Neural cell (in vitro differentiated cells): ENCODE measurements around the gene LTN1. TPM values are rescaled to one million over a fixed set of nuclear protein-coding genes. Genes with fewer than 3 reads are reported as not detected.

ENCODE experiments used
- H2AFZ ChIP-seq: fragments of 200-600, 300-800 bp; sonication (generic), shearing (Covaris generic); 2 replicates; pipeline ENCODE4 v1.6.0; 2014; ENCODE audit warnings: low read depth, mild to moderate bottlenecking, antibody characterized with exemption, low read length, moderate library complexity
- H3F3A ChIP-seq: fragments of 200-600 bp; shearing (Covaris generic); 2 replicates; pipeline ENCODE4 v1.6.1; 2016; ENCODE audit warnings: mild to moderate bottlenecking, moderate library complexity, mixed read lengths, antibody characterized with exemption, low read length; ENCODE audit not compliant: insufficient read depth, poor library complexity, severe bottlenecking
- H3K27ac ChIP-seq: fragments of 200-600, 300-800 bp; sonication (generic), shearing (Covaris generic); 2 replicates; pipeline ENCODE4 v1.5.1; 2014; ENCODE audit warnings: mild to moderate bottlenecking, low read length, moderate library complexity
- H3K27me3 ChIP-seq: fragments of 300-800, 200-600 bp; sonication (generic), shearing (Covaris generic); 2 replicates; pipeline ENCODE4 v1.6.0; 2014; ENCODE audit warnings: mild to moderate bottlenecking, low read depth, low read length, moderate library complexity; ENCODE audit not compliant: insufficient read depth
- H3K36me3 ChIP-seq: fragments of 300-800, 200-600 bp; sonication (generic), shearing (Covaris generic); 2 replicates; pipeline ENCODE4 v1.5.1; 2014; ENCODE audit warnings: mild to moderate bottlenecking, antibody characterized with exemption, low read length, moderate library complexity; ENCODE audit not compliant: insufficient read depth
- H3K4me2 ChIP-seq: fragments of 300-800, 200-600 bp; sonication (generic), shearing (Covaris generic); 2 replicates; pipeline ENCODE4 v1.6.0; 2014; ENCODE audit warnings: mild to moderate bottlenecking, low read length
- H3K4me3 ChIP-seq: fragments of 300-800, 200-600 bp; sonication (generic), shearing (Covaris generic); 2 replicates; pipeline ENCODE4 v1.5.1; 2014; ENCODE audit warnings: mild to moderate bottlenecking, low read length, moderate library complexity
- H3K79me2 ChIP-seq: fragments of 200-600 bp; shearing (Covaris generic); replicated peaks from 2 replicates; pipeline ENCODE4 v1.6.0; 2014; ENCODE audit warnings: mild to moderate bottlenecking, low read length, moderate library complexity; ENCODE audit not compliant: insufficient read depth
- H3K9ac ChIP-seq: fragments of 300-800, 200-600 bp; sonication (generic), shearing (Covaris generic); 2 replicates; pipeline ENCODE4 v1.6.1; 2016; ENCODE audit warnings: mild to moderate bottlenecking, low read length, mixed read lengths
- H3K9me2 ChIP-seq: fragments of 200-600 bp; shearing (Covaris generic); 2 replicates; pipeline ENCODE4 v1.6.1; 2016; ENCODE audit warnings: mild to moderate bottlenecking, low read length, mixed read lengths; ENCODE audit not compliant: insufficient read depth
- H3K9me3 ChIP-seq: fragments of 200-600, 300-800 bp; sonication (generic), shearing (Covaris generic); 2 replicates; pipeline ENCODE4 v1.6.1; 2016; ENCODE audit warnings: mild to moderate bottlenecking, mixed run types, low read length, moderate library complexity, mixed read lengths
- H4K20me1 ChIP-seq: fragments of 200-600 bp; shearing (Covaris generic); 2 replicates; pipeline ENCODE4 v1.6.1; 2016; ENCODE audit warnings: mild to moderate bottlenecking, mixed run types; ENCODE audit not compliant: insufficient read depth
- EP300 ChIP-seq: fragments of 450-650 bp; conservative IDR thresholded peaks from 2 replicates; pipeline ENCODE4 v1.6.1; 2014; ENCODE audit warnings: antibody characterized with exemption, mild to moderate bottlenecking, moderate library complexity; ENCODE audit not compliant: poor library complexity, severe bottlenecking
- EZH2 ChIP-seq: fragments of 200-600, 300-800 bp; shearing (Covaris generic), sonication (generic); IDR thresholded peaks from 2 replicates; pipeline ENCODE4 v1.6.1; 2014; ENCODE audit warnings: antibody characterized with exemption, low read length, borderline replicate concordance, mild to moderate bottlenecking; ENCODE audit not compliant: insufficient read depth, poor library complexity, severe bottlenecking
- MXI1 ChIP-seq: fragments of 450-650 bp; conservative IDR thresholded peaks from 2 replicates; pipeline ENCODE4 v1.6.1; 2014; ENCODE audit warnings: antibody characterized with exemption, mild to moderate bottlenecking; ENCODE audit not compliant: poor library complexity, severe bottlenecking
- POLR2AphosphoS5 ChIP-seq: IDR thresholded peaks from 2 replicates; pipeline ENCODE4 v1.6.1; 2012
- RAD21 ChIP-seq: fragments of 450-650 bp; conservative IDR thresholded peaks from 2 replicates; pipeline ENCODE4 v1.6.1; 2014; ENCODE audit warnings: antibody characterized with exemption, mild to moderate bottlenecking, moderate library complexity
- SMC3 ChIP-seq: fragments of 450-650 bp; conservative IDR thresholded peaks from 2 replicates; pipeline ENCODE4 v1.6.1; 2014; ENCODE audit warnings: antibody characterized with exemption, mild to moderate bottlenecking, moderate library complexity; ENCODE audit not compliant: poor library complexity
- TAF1 ChIP-seq: IDR thresholded peaks from 2 replicates; pipeline ENCODE4 v1.6.1; 2012; ENCODE audit warnings: low read depth
- polyA plus RNA-seq: library from polyadenylated mRNA; depleted of rRNA; stranded (reverse); fragments of >200 nt; gene quantifications from 2 replicates; pipeline ENCODE4 v1.2.3, GENCODE V29; 2014
- TF ChIP-seq, protein P1 (sequence below): IDR thresholded peaks from 2 replicates; pipeline ENCODE4 v1.6.1; 2012; ENCODE audit warnings: borderline replicate concordance
- TF ChIP-seq, protein P2 (sequence below): fragments of 450-650 bp; IDR thresholded peaks from 2 replicates; pipeline ENCODE4 v1.5.1; 2014; ENCODE audit warnings: antibody characterized with exemption, mild to moderate bottlenecking, moderate library complexity; ENCODE audit not compliant: poor library complexity, severe bottlenecking

The LTN1 gene
- polyA plus RNA-seq, 1 donor from 2014 or later = 62.1 TPM

DNA sequence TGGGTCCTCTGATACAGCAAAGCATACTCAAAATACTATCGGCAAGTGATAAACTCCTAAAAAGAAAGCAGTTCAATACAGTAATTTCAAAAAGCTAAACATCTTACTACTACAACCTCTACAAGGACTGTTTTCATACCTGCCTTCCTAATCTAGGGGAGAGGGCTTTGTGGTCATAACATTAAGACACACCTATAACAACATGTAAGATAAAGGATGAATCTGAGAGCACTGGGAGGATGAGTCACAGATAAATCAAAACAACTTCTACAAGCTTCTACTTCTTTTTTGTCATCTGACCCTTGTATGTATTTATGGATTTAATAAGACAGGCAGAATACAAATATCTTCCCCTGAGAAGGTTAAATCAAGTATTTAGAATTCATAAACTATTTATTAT is 40.0 kb downstream of the LTN1 start:
- no peak overlapping the region for H3K4me2 ChIP-seq
- H4K20me1 ChIP-seq = no peaks in the 10 kb centered on the region
- no peak overlapping the region for H3K4me3 ChIP-seq
- no peaks in the 10 kb centered on the region for H3K79me2 ChIP-seq
- H3K9me2 ChIP-seq = no peaks in the 10 kb centered on the region
- no peaks in the 10 kb centered on the region for H3F3A ChIP-seq
- no peak for TF ChIP-seq EZH2
- no peak for TF ChIP-seq SMC3
- no peak for TF ChIP-seq EP300
- TF ChIP-seq RAD21 = no peak
- no peak for TF ChIP-seq POLR2AphosphoS5
- no peaks in the 10 kb centered on the region for H3K9me3 ChIP-seq
- H3K9ac ChIP-seq = no peak overlapping the region
- H3K27ac ChIP-seq = no peak overlapping the region
- no peak overlapping the region for H2AFZ ChIP-seq
- H3K36me3 ChIP-seq = peaks cover 10% of the 10 kb centered on the region
- no peaks in the 10 kb centered on the region for H3K27me3 ChIP-seq

DNA sequence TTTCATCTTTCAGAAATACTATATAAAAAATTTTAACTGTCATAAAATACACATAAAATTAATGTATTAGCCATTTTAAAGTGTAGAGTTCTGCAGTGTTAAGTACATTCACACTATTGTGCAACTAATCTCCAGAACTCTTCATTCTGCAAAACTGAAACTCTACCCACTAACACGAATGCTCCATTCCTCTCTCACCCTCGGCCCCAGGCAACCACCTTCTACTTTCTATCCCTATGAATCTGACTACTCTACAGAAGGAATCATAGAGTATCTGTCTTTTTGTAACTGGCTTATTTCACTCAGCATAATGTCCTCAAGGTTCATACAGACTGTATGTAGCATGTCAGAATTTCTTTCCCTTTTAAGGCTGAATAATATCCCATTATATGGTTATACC is 43.4 kb downstream of the LTN1 start:
- Histone ChIP-seq H4K20me1 (no peaks in the 10 kb centered on the region), H3K9me2 (no peaks in the 10 kb centered on the region), H3K4me3 (no peak overlapping the region), H3K9me3 (no peaks in the 10 kb centered on the region), H3K4me2 (no peak overlapping the region), H3K36me3 (peaks cover 10% of the 10 kb centered on the region), H3K9ac (no peak overlapping the region), H3K27me3 (no peaks in the 10 kb centered on the region), H2AFZ (no peak overlapping the region), H3K27ac (no peak overlapping the region), H3K79me2 (no peaks in the 10 kb centered on the region), H3F3A (no peaks in the 10 kb centered on the region)
- no peak for TF ChIP-seq TAF1
- TF ChIP-seq POLR2AphosphoS5 = no peak
- no peak for TF ChIP-seq RAD21
- no peak for TF ChIP-seq EP300
- no peak for TF ChIP-seq MXI1
- TF ChIP-seq, protein P1, sequence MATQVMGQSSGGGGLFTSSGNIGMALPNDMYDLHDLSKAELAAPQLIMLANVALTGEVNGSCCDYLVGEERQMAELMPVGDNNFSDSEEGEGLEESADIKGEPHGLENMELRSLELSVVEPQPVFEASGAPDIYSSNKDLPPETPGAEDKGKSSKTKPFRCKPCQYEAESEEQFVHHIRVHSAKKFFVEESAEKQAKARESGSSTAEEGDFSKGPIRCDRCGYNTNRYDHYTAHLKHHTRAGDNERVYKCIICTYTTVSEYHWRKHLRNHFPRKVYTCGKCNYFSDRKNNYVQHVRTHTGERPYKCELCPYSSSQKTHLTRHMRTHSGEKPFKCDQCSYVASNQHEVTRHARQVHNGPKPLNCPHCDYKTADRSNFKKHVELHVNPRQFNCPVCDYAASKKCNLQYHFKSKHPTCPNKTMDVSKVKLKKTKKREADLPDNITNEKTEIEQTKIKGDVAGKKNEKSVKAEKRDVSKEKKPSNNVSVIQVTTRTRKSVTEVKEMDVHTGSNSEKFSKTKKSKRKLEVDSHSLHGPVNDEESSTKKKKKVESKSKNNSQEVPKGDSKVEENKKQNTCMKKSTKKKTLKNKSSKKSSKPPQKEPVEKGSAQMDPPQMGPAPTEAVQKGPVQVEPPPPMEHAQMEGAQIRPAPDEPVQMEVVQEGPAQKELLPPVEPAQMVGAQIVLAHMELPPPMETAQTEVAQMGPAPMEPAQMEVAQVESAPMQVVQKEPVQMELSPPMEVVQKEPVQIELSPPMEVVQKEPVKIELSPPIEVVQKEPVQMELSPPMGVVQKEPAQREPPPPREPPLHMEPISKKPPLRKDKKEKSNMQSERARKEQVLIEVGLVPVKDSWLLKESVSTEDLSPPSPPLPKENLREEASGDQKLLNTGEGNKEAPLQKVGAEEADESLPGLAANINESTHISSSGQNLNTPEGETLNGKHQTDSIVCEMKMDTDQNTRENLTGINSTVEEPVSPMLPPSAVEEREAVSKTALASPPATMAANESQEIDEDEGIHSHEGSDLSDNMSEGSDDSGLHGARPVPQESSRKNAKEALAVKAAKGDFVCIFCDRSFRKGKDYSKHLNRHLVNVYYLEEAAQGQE = no peak
- TF ChIP-seq, protein P2, sequence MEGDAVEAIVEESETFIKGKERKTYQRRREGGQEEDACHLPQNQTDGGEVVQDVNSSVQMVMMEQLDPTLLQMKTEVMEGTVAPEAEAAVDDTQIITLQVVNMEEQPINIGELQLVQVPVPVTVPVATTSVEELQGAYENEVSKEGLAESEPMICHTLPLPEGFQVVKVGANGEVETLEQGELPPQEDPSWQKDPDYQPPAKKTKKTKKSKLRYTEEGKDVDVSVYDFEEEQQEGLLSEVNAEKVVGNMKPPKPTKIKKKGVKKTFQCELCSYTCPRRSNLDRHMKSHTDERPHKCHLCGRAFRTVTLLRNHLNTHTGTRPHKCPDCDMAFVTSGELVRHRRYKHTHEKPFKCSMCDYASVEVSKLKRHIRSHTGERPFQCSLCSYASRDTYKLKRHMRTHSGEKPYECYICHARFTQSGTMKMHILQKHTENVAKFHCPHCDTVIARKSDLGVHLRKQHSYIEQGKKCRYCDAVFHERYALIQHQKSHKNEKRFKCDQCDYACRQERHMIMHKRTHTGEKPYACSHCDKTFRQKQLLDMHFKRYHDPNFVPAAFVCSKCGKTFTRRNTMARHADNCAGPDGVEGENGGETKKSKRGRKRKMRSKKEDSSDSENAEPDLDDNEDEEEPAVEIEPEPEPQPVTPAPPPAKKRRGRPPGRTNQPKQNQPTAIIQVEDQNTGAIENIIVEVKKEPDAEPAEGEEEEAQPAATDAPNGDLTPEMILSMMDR = no peak
- TF ChIP-seq SMC3 = no peak
- TF ChIP-seq EZH2 = no peak
